ENCODE measurements around the gene UBE2D1.

DNA sequence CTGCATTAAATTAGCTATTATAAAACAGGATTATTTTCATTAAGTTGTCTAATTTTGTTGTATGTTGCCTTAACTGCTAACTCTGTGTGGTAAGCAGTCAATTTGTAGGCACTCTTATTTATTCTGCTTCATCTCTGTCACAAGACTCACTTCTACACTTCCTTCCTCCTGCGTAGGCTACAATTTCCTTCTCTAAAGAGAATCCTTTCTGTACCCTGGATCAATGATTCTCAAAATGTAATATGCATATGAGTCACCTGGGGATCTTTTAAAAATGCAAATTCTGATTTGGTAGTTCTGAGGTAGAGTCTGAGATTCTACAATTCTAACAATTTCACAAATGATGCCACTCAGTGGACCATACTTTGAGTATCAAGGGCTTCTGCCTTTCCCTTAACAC is 4.4 kb upstream of the UBE2D1 start:
- TF ChIP-seq TCF7 (IDR thresholded peaks at IDR 0.05; ENCODE audit: borderline replicate concordance): no peak
- no peak for TF ChIP-seq CTCF (IDR thresholded peaks at IDR 0.05 in 2 of 3, conservative IDR thresholded peaks at IDR 0.05 in 1 of 3; ENCODE audit: insufficient read depth in 2 of 3, low read depth in 1 of 3, low read length in 3 of 3)
- TF ChIP-seq TRIM28 (IDR thresholded peaks at IDR 0.05): no peak
- no peak for TF ChIP-seq KLF10 (CRISPR knock-in tag; IDR thresholded peaks at IDR 0.05)
- no peak for TF ChIP-seq ZNF384 (IDR thresholded peaks at IDR 0.05; ENCODE audit: low read depth, low read length)
- no peak for TF ChIP-seq JUN (IDR thresholded peaks at IDR 0.05; ENCODE audit: borderline replicate concordance, low read depth, low read length)
- TF ChIP-seq JUN (CRISPR knock-in tag; IDR thresholded peaks at IDR 0.05; ENCODE audit: borderline replicate concordance): no peak
- no peak for TF ChIP-seq POLR2A (conservative IDR thresholded peaks at IDR 0.05)
- TF ChIP-seq EZH2 (IDR thresholded peaks at IDR 0.05; ENCODE audit: borderline replicate concordance, low read depth, low read length): no peak
- no peak for TF ChIP-seq CHD4 (IDR thresholded peaks at IDR 0.05; ENCODE audit: insufficient read depth, insufficient replicate concordance, low read depth, low read length, poor library complexity, severe bottlenecking)
- no peak for TF ChIP-seq ZKSCAN8 (CRISPR knock-in tag; IDR thresholded peaks at IDR 0.05)
- no peak for TF ChIP-seq GMEB1 (CRISPR knock-in tag; IDR thresholded peaks at IDR 0.05)
- TF ChIP-seq ZNF583 (CRISPR knock-in tag; IDR thresholded peaks at IDR 0.05): no peak
- TF ChIP-seq TCF7L2 (IDR thresholded peaks at IDR 0.05; ENCODE audit: low read depth, low read length): no peak
- no peak for TF ChIP-seq USF1 (CRISPR knock-in tag; IDR thresholded peaks at IDR 0.05)

Measured in K562 (cell line).